ENCODE results near the gene YBX3. TPM values are rescaled to one million over a fixed set of nuclear protein-coding genes. Genes with fewer than 3 reads are reported as not detected.

YBX3 gene
- total RNA-seq, 4 donors from 2014 or later: 610 to 832 (median 677) TPM

- no peaks in the 10 kb centered on the region for H3K4me1 ChIP-seq
- 92% methylated on average over 8 of the region's 8 CpGs for WGBS
These were observed 16.3 kb upstream of the YBX3 start for GRCh38 chr12:10739157-10740118.

GRCh38 chr12:10737249-10737648, 14.1 kb upstream of the YBX3 start:
- no peak for TF ChIP-seq POLR2AphosphoS5 (IDR thresholded peaks at IDR 0.05)
- no peak for TF ChIP-seq POLR2A (IDR thresholded peaks at IDR 0.05)
- no peak for TF ChIP-seq EP300 (IDR thresholded peaks at IDR 0.05)
- TF ChIP-seq CTCF (IDR thresholded peaks at IDR 0.05): no peak
- Histone ChIP-seq H3K4me1 (no peaks in the 10 kb centered on the region), H3K9me3 (no peaks in the 10 kb centered on the region), H3K36me3 (no peaks in the 10 kb centered on the region), H3K27me3 (peaks cover 2% of the 10 kb centered on the region), H3K4me3 (no peak overlapping the region), H3K27ac (no peak overlapping the region)
- no peak for DNase-seq (ENCODE audit: low spot score in 2 of 2)
- 58% methylated on average over 1 of the region's 1 CpG for WGBS

More at GRCh38 chr12:10739157-10740118, 16.3 kb upstream of the YBX3 start:
- TF ChIP-seq POLR2AphosphoS5 (IDR thresholded peaks at IDR 0.05): no peak
- TF ChIP-seq EP300 (IDR thresholded peaks at IDR 0.05): no peak
- TF ChIP-seq POLR2A (IDR thresholded peaks at IDR 0.05): no peak
- TF ChIP-seq CTCF (IDR thresholded peaks at IDR 0.05): no peak
- H3K9me3 ChIP-seq: no peaks in the 10 kb centered on the region
- no peaks in the 10 kb centered on the region for H3K36me3 ChIP-seq
- H3K27me3 ChIP-seq: no peaks in the 10 kb centered on the region
- no peak for DNase-seq (ENCODE audit: low spot score in 2 of 2)
- no peak overlapping the region for H3K27ac ChIP-seq
- H3K4me3 ChIP-seq: no peak overlapping the region

DNA sequence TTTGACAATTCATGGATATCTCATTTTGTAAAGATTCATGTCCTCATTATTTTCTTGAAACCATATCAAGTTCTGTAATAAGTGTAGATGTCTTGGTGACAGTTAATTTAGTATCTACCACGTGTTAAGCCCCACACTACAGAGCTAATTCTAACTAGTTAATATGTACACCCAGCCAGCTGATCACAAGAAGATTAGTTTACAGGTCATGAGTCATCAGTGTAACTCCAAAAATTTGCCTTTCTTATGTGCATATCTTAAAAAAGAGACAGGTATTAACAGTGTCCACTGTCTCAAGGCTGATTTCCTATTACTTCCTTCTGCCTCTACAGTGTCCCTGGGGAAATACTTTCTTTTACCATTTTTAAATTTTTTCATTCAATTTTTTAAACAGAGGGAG, 13.3 kb upstream of the YBX3 start:
- 48% methylated on average over 1 of the region's 1 CpG for WGBS

DNA sequence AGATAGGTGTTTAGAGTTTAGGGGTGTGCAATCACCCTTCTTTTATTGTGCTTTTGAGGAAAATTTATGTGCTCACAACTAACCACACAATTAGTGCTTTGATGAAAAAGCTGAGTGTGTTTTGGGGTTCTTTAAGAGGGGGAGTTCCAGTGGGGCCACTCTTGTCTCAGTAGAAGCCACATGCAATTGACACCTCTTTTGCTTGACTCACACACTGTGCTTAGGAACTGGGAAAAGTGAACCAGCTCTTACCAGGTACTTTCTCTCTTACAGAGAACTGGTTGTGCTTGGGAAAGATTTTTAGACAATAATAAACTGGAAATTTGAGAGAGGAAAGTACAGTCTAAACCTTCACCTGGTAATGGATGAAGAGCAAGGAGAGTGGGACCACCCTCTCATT, 12.3 kb upstream of the YBX3 start:
- H3K27ac ChIP-seq: no peak overlapping the region
- TF ChIP-seq EP300 (IDR thresholded peaks at IDR 0.05) (no peak), CTCF (IDR thresholded peaks at IDR 0.05) (no peak), POLR2A (IDR thresholded peaks at IDR 0.05) (no peak), POLR2AphosphoS5 (IDR thresholded peaks at IDR 0.05) (no peak)
- no peaks in the 10 kb centered on the region for H3K9me3 ChIP-seq
- no peak overlapping the region for H3K4me3 ChIP-seq
- H3K4me1 ChIP-seq: no peaks in the 10 kb centered on the region
- no peaks in the 10 kb centered on the region for H3K36me3 ChIP-seq
- DNase-seq (ENCODE audit: low spot score in 2 of 2): no peak
- peaks cover 2% of the 10 kb centered on the region for H3K27me3 ChIP-seq

More for the DNA sequence above, 13.3 kb upstream of the YBX3 start:
- peaks cover 2% of the 10 kb centered on the region for H3K27me3 ChIP-seq
- H3K4me3 ChIP-seq: no peak overlapping the region
- DNase-seq (ENCODE audit: low spot score in 2 of 2): no peak
- H3K9me3 ChIP-seq: no peaks in the 10 kb centered on the region
- TF ChIP-seq EP300 (IDR thresholded peaks at IDR 0.05): no peak
- TF ChIP-seq POLR2A (IDR thresholded peaks at IDR 0.05): no peak
- no peak for TF ChIP-seq CTCF (IDR thresholded peaks at IDR 0.05)
- no peak for TF ChIP-seq POLR2AphosphoS5 (IDR thresholded peaks at IDR 0.05)
- no peaks in the 10 kb centered on the region for H3K36me3 ChIP-seq
- H3K4me1 ChIP-seq: no peaks in the 10 kb centered on the region
- H3K27ac ChIP-seq: no peak overlapping the region

DNA sequence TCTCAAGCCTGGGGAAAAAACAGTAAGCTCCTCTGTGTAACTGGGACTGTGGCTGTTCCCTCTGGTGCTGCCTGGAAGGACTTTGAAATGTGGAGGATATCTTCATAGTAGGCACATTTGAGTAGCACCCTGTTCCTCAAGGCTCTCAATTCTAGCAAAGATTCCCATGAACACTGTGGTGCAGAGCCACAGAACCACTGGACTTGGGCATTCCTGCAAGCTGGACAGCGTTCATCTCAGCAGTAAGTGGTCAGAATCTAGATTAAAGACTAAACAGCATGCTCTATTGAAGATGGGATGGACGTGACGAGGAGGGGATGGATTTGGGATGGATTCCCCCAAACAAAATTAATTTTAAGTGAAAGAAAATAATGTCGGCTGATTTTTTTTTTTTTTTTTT, 9.4 kb upstream of the YBX3 start:
- H3K36me3 ChIP-seq: no peaks in the 10 kb centered on the region
- 86% methylated on average over 4 of the region's 4 CpGs for WGBS
- H3K9me3 ChIP-seq: no peaks in the 10 kb centered on the region
- H3K27ac ChIP-seq: no peak overlapping the region
- H3K4me1 ChIP-seq: no peaks in the 10 kb centered on the region
- TF ChIP-seq POLR2AphosphoS5 (IDR thresholded peaks at IDR 0.05) (no peak), EP300 (IDR thresholded peaks at IDR 0.05) (no peak), CTCF (IDR thresholded peaks at IDR 0.05) (no peak), POLR2A (IDR thresholded peaks at IDR 0.05) (no peak)
- no peak overlapping the region for H3K4me3 ChIP-seq
- no peak for DNase-seq (ENCODE audit: low spot score in 2 of 2)
- peaks cover 2% of the 10 kb centered on the region for H3K27me3 ChIP-seq
